ENCODE data around the gene FERMT3. TPM values are rescaled to one million over a fixed set of nuclear protein-coding genes. Genes with fewer than 3 reads are reported as not detected.

The FERMT3 gene
- total RNA-seq, 1 donor from 2014 or later, result 5.9 TPM

GRCh38 chr11:64265176-64266160 lies 58.9 kb downstream of the FERMT3 start:
- no peak for TF ChIP-seq CTCF (IDR thresholded peaks at IDR 0.05; ENCODE audit: unreplicated experiment)
- Mint-ChIP-seq H3K4me1 (ENCODE audit: low read depth) (peaks cover 8% of the 10 kb centered on the region), H3K27ac (no peak overlapping the region), H3K4me3 (ENCODE audit: low read depth) (no peak overlapping the region), H3K36me3 (ENCODE audit: insufficient read depth) (peaks cover 5% of the 10 kb centered on the region), H3K9me3 (ENCODE audit: low read depth) (no peaks in the 10 kb centered on the region), H3K27me3 (no peaks in the 10 kb centered on the region)
- DNase-seq (ENCODE audit: low spot score, unreplicated experiment), result no peak

- H3K9me3 Mint-ChIP-seq (ENCODE audit: low read depth), result no peaks in the 10 kb centered on the region
- TF ChIP-seq CTCF (IDR thresholded peaks at IDR 0.05; ENCODE audit: unreplicated experiment), result no peak
- no peak overlapping the region for H3K4me3 Mint-ChIP-seq (ENCODE audit: low read depth)
- peaks cover 5% of the 10 kb centered on the region for H3K36me3 Mint-ChIP-seq (ENCODE audit: insufficient read depth)
- H3K4me1 Mint-ChIP-seq (ENCODE audit: low read depth), result peaks cover 8% of the 10 kb centered on the region
- no peaks in the 10 kb centered on the region for H3K27me3 Mint-ChIP-seq
- H3K27ac Mint-ChIP-seq, result no peak overlapping the region
- no peak for DNase-seq (ENCODE audit: low spot score, unreplicated experiment)
These were observed 59.8 kb downstream of the FERMT3 start for GRCh38 chr11:64266339-64266738.

DNA sequence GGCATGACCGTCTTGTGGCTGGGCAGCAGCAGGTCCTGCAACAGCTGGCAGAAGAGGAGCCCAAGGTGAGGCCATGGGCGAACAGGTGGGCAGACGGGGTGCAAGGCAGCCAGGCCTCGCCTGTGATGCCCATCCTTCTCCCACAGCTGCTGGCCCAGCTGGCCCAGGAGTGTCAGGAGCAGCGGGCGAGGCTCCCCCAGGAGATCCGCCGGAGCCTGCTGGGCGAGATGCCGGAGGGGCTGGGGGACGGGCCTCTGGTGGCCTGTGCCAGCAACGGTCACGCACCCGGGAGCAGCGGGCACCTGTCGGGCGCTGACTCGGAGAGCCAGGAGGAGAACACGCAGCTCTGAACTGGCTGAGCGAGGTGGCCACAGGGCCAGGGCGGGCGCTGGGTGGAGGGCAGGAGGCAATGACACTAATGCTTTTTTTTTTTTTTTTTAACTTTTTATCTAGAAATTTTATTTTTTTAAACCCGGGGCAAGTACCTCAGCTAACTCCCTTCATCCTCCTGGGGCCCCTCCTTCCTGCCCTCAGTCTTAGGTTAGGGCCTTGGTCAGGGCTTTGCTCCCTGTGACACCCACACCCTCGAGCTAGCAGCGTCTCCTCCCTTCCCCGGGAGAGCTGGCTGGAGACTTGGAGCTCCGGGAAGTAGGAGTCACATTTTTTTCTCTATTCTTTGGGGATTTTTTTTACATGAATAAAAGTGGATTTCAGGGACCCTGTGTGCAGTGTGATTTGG lies 60.9 kb downstream of the FERMT3 start:
- Mint-ChIP-seq H3K27me3 (no peaks in the 10 kb centered on the region), H3K36me3 (ENCODE audit: insufficient read depth) (peaks cover 5% of the 10 kb centered on the region), H3K4me3 (ENCODE audit: low read depth) (no peak overlapping the region), H3K4me1 (ENCODE audit: low read depth) (peaks cover 12% of the 10 kb centered on the region), H3K9me3 (ENCODE audit: low read depth) (no peaks in the 10 kb centered on the region), H3K27ac (no peak overlapping the region)
- DNase-seq (ENCODE audit: low spot score, unreplicated experiment), result no peak
- TF ChIP-seq CTCF (IDR thresholded peaks at IDR 0.05; ENCODE audit: unreplicated experiment), result no peak

- no peak for DNase-seq (ENCODE audit: low spot score, unreplicated experiment)
- H3K36me3 Mint-ChIP-seq (ENCODE audit: insufficient read depth), result peaks cover 2% of the 10 kb centered on the region
These were observed 61.7 kb downstream of the FERMT3 start for GRCh38 chr11:64268025-64268892.

More at GRCh38 chr11:64268025-64268892, 61.7 kb downstream of the FERMT3 start:
- Mint-ChIP-seq H3K27ac (peak overlapping the region; percentile 90), H3K4me3 (ENCODE audit: low read depth) (peak overlapping the region; percentile 98), H3K9me3 (ENCODE audit: low read depth) (no peaks in the 10 kb centered on the region), H3K4me1 (ENCODE audit: low read depth) (peaks cover 12% of the 10 kb centered on the region), H3K27me3 (no peaks in the 10 kb centered on the region)
- TF ChIP-seq CTCF (IDR thresholded peaks at IDR 0.05; ENCODE audit: unreplicated experiment), result no peak

Data from progenitor cell of endocrine pancreas (in vitro differentiated cells).